ENCODE results near the gene ZNF385D. TPM values are rescaled to one million over a fixed set of nuclear protein-coding genes. Genes with fewer than 3 reads are reported as not detected.

ZNF385D gene
- polyA plus RNA-seq, 1 of the 3 experiments (the other 2 are of a cell fraction), result 1.8 TPM

DNA sequence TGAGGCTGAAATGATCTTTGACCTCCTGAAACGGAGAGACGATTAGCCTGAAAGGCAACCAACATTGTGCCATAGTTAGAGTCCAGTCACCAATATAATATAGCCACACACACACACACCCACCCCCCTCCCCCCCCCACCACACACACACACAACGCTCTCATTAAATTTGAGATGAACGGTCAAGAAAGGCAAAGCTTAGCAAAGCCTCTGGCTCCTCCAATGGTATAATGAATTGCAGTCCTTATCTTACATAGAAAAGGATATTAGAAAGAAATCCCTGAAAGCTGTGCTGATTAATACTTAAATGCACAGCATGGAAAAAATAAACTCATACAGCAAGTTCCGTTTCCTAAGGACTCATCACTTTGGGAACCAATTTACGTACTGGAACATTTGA is 876 bp upstream of the ZNF385D start:
- ChIA-PET CTCF (interaction anchor here (0.8 to 6.7 kb wide), 6 partner anchors 106 to 365 kb away, joined by 3 to 117 read pairs (median 4); no protein-coding TSS in a partner anchor), POLR2A (no interaction called here)
- Histone ChIP-seq H3K79me2 (ENCODE audit: insufficient read depth) (no peaks in the 10 kb centered on the region), H2AFZ (ENCODE audit: low read depth) (no peak overlapping the region), H3K36me3 (replicated peaks in 1 of 2; ENCODE audit: control insufficient read depth in 1 of 2, insufficient read depth in 2 of 2, low read length in 1 of 2) (no peaks in the 10 kb centered on the region), H3K27me3 (ENCODE audit: insufficient read depth) (no peaks in the 10 kb centered on the region), H3K4me2 (no peak overlapping the region), H3K4me3 (ENCODE audit: low read depth in 2 of 2, low read length in 1 of 2) (no peak overlapping the region), H3K9ac (no peak overlapping the region), H3K9me2 (no peaks in the 10 kb centered on the region), H3K9me3 (no peaks in the 10 kb centered on the region), H3K27ac (ENCODE audit: low read depth in 2 of 2, low read length in 1 of 2) (peak overlapping the region in 1 of 2 experiments; percentile 85; a peak in 2 of 4 replicates), H4K20me1 (ENCODE audit: insufficient read depth) (no peaks in the 10 kb centered on the region), H3K4me1 (ENCODE audit: control insufficient read depth in 1 of 2, insufficient read depth in 2 of 2, low read depth in 1 of 2, low read length in 1 of 2) (peaks cover 0 to 17% of the 10 kb centered on the region in 2 experiments; a peak in 2 of 4 replicates), H3F3A (replicated peaks; ENCODE audit: insufficient read depth) (no peaks in the 10 kb centered on the region)
- DNase-seq, result no peak
- WGBS (ENCODE audit: low lambda C conversion rate), result 49% methylated on average over 6 of the region's 6 CpGs
- TF ChIP-seq TAF1 (IDR thresholded peaks at IDR 0.05; ENCODE audit: borderline replicate concordance, low read depth, low read length) (no peak), MEF2A (IDR thresholded peaks at IDR 0.05; ENCODE audit: borderline replicate concordance, low read depth) (no peak), GATA2 (CRISPR knock-in tag; IDR thresholded peaks at IDR 0.05) (no peak), TCF12 (IDR thresholded peaks at IDR 0.05) (no peak), SIN3A (IDR thresholded peaks at IDR 0.05; ENCODE audit: borderline replicate concordance, low read depth, low read length) (no peak), CHD2 (IDR thresholded peaks at IDR 0.05; ENCODE audit: low read length, partially characterized antibody) (no peak), GABPA (IDR thresholded peaks at IDR 0.05; ENCODE audit: low read depth) (no peak), RFX5 (IDR thresholded peaks at IDR 0.05; ENCODE audit: low read length) (no peak), RCOR1 (IDR thresholded peaks at IDR 0.05; ENCODE audit: low read length) (no peak), RXRA (IDR thresholded peaks at IDR 0.05; ENCODE audit: borderline replicate concordance, low read depth) (no peak)
- TF ChIP-seq, protein P1, sequence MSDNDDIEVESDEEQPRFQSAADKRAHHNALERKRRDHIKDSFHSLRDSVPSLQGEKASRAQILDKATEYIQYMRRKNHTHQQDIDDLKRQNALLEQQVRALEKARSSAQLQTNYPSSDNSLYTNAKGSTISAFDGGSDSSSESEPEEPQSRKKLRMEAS (IDR thresholded peaks at IDR 0.05; ENCODE audit: low read depth), result no peak
- TF ChIP-seq, protein P2, sequence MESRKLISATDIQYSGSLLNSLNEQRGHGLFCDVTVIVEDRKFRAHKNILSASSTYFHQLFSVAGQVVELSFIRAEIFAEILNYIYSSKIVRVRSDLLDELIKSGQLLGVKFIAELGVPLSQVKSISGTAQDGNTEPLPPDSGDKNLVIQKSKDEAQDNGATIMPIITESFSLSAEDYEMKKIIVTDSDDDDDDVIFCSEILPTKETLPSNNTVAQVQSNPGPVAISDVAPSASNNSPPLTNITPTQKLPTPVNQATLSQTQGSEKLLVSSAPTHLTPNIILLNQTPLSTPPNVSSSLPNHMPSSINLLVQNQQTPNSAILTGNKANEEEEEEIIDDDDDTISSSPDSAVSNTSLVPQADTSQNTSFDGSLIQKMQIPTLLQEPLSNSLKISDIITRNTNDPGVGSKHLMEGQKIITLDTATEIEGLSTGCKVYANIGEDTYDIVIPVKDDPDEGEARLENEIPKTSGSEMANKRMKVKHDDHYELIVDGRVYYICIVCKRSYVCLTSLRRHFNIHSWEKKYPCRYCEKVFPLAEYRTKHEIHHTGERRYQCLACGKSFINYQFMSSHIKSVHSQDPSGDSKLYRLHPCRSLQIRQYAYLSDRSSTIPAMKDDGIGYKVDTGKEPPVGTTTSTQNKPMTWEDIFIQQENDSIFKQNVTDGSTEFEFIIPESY (IDR thresholded peaks at IDR 0.05; ENCODE audit: borderline replicate concordance, low read depth), result no peak
- TF ChIP-seq, protein P3, sequence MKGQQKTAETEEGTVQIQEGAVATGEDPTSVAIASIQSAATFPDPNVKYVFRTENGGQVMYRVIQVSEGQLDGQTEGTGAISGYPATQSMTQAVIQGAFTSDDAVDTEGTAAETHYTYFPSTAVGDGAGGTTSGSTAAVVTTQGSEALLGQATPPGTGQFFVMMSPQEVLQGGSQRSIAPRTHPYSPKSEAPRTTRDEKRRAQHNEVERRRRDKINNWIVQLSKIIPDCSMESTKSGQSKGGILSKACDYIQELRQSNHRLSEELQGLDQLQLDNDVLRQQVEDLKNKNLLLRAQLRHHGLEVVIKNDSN (IDR thresholded peaks at IDR 0.05; ENCODE audit: borderline replicate concordance, low read depth), result no peak
- TF ChIP-seq, protein P4, sequence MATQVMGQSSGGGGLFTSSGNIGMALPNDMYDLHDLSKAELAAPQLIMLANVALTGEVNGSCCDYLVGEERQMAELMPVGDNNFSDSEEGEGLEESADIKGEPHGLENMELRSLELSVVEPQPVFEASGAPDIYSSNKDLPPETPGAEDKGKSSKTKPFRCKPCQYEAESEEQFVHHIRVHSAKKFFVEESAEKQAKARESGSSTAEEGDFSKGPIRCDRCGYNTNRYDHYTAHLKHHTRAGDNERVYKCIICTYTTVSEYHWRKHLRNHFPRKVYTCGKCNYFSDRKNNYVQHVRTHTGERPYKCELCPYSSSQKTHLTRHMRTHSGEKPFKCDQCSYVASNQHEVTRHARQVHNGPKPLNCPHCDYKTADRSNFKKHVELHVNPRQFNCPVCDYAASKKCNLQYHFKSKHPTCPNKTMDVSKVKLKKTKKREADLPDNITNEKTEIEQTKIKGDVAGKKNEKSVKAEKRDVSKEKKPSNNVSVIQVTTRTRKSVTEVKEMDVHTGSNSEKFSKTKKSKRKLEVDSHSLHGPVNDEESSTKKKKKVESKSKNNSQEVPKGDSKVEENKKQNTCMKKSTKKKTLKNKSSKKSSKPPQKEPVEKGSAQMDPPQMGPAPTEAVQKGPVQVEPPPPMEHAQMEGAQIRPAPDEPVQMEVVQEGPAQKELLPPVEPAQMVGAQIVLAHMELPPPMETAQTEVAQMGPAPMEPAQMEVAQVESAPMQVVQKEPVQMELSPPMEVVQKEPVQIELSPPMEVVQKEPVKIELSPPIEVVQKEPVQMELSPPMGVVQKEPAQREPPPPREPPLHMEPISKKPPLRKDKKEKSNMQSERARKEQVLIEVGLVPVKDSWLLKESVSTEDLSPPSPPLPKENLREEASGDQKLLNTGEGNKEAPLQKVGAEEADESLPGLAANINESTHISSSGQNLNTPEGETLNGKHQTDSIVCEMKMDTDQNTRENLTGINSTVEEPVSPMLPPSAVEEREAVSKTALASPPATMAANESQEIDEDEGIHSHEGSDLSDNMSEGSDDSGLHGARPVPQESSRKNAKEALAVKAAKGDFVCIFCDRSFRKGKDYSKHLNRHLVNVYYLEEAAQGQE (IDR thresholded peaks at IDR 0.05; ENCODE audit: low read depth, low read length), result no peak

Measured in SK-N-SH (cell line).